GM12873 (cell line): ENCODE measurements around the gene ABCA12.

Source experiments
- TF ChIP-seq, protein P1 (sequence below): IDR thresholded peaks from 2 replicates; pipeline ENCODE4 v1.5.1; 2012; ENCODE audit warnings: low read depth, mild to moderate bottlenecking, moderate library complexity, low read length, control low read depth; ENCODE audit not compliant: insufficient read depth; ENCODE audit errors: missing control alignments

Gene ABCA12

DNA sequence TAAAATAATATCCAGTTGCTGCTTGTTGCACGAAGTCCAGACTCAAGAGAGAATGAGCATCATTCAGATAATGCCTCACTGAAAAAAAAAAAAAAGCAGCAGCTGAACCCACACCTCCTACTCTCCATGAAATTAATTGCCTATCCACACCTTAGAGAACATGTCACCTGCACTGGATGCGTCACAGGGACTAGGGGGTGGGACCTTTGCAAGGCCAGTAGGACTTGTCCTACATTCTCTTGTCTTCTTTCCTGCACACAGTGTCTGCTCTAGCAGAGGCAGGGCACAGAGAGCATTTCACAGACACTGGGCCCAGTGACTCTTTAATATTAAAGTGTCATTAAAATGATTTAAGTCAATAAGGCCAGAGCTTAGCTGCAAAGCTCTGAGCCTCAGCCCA, at the start of gene ABCA12:
Gene ABCA12 (minus strand): TSS at position 148 of the 400 bp plus-strand sequence. CDS start 418 bp downstream, outside the sequence.
- TF ChIP-seq, protein P1, sequence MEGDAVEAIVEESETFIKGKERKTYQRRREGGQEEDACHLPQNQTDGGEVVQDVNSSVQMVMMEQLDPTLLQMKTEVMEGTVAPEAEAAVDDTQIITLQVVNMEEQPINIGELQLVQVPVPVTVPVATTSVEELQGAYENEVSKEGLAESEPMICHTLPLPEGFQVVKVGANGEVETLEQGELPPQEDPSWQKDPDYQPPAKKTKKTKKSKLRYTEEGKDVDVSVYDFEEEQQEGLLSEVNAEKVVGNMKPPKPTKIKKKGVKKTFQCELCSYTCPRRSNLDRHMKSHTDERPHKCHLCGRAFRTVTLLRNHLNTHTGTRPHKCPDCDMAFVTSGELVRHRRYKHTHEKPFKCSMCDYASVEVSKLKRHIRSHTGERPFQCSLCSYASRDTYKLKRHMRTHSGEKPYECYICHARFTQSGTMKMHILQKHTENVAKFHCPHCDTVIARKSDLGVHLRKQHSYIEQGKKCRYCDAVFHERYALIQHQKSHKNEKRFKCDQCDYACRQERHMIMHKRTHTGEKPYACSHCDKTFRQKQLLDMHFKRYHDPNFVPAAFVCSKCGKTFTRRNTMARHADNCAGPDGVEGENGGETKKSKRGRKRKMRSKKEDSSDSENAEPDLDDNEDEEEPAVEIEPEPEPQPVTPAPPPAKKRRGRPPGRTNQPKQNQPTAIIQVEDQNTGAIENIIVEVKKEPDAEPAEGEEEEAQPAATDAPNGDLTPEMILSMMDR: no peak

DNA sequence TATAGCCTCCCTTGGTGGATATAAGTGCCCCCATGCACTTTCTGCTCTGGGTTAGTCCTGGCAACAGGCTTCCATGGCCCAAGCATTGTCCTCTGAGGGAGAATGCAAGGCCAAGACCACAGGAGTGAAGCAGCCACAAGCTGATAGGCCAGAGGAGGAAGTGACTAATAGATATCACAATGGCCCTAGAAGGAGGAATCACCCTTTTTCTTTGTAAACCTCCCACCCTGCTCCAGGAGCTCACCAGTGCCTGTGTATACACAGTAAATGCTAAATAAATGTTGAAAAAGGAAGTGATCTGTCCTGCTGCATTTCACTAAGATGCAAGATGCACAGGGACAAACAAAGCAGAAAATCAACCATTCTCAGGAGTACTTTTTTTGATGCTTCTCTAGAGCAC, 49.7 kb upstream of the ABCA12 start:
- TF ChIP-seq, protein P1: no peak

GRCh38 chr2:215186021-215186420, 47.6 kb upstream of the ABCA12 start:
- TF ChIP-seq, protein P1: no peak

GRCh38 chr2:215178121-215178520, 39.7 kb upstream of the ABCA12 start:
- TF ChIP-seq, protein P1: no peak

DNA sequence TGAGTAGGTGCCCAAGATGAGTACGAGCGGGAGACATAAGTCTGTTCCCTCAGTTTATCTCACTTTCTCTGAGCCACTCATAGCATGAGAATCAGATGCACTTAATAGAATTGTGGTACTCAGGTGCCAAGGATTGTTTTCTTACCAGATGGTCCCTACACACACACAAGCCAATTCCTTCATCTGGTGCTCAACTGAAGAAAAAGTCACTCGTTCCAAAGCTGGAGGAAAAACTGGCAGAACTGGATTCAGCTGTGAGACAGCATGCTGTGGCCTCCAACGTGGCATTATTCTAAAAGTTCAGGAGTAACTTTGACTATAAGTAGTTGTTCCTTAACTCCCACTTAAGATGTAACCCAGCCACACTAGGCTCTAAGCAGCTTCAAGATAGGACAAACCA, 33.4 kb upstream of the ABCA12 start:
- TF ChIP-seq, protein P1: no peak

GRCh38 chr2:215171151-215171550, 32.7 kb upstream of the ABCA12 start:
- TF ChIP-seq, protein P1: no peak

- TF ChIP-seq, protein P1: no peak
These were observed 22.9 kb upstream of the ABCA12 start for GRCh38 chr2:215161301-215161829.
